NB4 (cell line): ENCODE data around the gene MCTP2.
A peak's percentile ranks its signal among the peaks of the same experiment; 100 is the strongest.

Experiments used
- DNase-seq: peaks from one replicate; pipeline ENCODE4 v3.0.0; 2010; ENCODE audit warnings: low read depth
- H3K4me3 ChIP-seq: one replicate; pipeline ENCODE4 v1.5.1; 2011; ENCODE audit warnings: mild to moderate bottlenecking, low read depth, low read length, moderate library complexity
- MYC ChIP-seq: IDR thresholded peaks from 2 replicates; pipeline ENCODE4 v1.6.1; 2011; ENCODE audit warnings: low read depth, low read length
- POLR2A ChIP-seq: IDR thresholded peaks from 2 replicates; pipeline ENCODE4 v1.6.1; 2011; ENCODE audit warnings: mild to moderate bottlenecking; ENCODE audit not compliant: insufficient read length; ENCODE audit errors: extremely low read depth
- TF ChIP-seq, protein P1 (sequence below): IDR thresholded peaks from 2 replicates; pipeline ENCODE4 v1.6.1; 2011; ENCODE audit warnings: low read depth, low read length
- TF ChIP-seq, protein P2 (sequence below): IDR thresholded peaks from one replicate; pipeline ENCODE4 v1.5.1; 2012; ENCODE audit warnings: low read depth, low read length

MCTP2 gene

DNA sequence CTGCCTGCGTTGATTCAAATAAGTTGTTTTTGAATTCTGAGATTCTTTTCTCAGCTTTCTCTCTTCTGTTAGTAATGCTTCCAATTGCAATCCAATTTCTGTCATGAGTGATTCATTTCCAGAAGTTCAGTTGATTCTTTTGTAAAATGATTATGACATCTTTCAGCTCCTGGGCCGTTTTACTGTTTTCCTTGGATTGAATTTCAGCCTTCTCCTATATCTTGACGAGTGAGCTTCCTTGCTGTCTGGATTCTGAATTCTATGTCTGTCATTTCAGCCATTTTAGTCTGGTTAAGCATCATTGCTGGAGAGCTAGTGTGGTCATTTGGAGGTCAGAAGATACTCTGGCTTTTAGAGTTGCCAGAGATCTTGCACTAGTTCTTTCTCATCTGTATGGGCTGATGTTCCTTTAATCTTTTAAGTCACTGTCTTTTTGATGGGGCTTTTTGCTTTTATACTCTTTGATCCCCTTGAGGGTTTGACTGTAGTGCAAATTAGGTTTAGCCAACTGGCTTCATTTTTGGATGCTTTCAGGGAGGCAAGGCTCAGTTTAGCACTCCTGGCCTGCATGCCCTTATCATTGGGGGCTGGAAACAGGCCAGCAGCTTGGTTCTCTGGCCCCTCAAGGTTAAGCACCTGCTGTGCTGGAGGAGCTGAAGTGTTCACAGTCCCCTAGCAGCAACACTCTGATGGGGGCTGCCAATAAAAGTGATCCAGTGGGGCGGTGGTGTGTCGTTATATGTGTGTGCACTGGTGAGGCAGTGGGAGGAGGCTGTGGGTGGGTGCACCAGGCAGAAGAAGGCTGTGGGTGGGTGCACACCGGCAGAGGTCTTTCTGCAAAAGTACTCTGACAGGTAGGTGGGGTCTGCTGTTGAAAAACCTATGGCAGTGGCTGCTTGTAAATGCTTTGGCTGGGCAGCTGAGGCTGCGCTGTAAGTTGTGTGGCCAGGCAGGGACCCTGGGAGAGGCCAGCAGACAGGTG is 51.2 kb downstream of the MCTP2 start:
- no peak overlapping the region for H3K4me3 ChIP-seq
- TF ChIP-seq, protein P1, sequence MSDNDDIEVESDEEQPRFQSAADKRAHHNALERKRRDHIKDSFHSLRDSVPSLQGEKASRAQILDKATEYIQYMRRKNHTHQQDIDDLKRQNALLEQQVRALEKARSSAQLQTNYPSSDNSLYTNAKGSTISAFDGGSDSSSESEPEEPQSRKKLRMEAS = no peak
- TF ChIP-seq, protein P2, sequence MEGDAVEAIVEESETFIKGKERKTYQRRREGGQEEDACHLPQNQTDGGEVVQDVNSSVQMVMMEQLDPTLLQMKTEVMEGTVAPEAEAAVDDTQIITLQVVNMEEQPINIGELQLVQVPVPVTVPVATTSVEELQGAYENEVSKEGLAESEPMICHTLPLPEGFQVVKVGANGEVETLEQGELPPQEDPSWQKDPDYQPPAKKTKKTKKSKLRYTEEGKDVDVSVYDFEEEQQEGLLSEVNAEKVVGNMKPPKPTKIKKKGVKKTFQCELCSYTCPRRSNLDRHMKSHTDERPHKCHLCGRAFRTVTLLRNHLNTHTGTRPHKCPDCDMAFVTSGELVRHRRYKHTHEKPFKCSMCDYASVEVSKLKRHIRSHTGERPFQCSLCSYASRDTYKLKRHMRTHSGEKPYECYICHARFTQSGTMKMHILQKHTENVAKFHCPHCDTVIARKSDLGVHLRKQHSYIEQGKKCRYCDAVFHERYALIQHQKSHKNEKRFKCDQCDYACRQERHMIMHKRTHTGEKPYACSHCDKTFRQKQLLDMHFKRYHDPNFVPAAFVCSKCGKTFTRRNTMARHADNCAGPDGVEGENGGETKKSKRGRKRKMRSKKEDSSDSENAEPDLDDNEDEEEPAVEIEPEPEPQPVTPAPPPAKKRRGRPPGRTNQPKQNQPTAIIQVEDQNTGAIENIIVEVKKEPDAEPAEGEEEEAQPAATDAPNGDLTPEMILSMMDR = no peak
- no peak for TF ChIP-seq POLR2A
- TF ChIP-seq MYC = no peak
- no peak for DNase-seq

DNA sequence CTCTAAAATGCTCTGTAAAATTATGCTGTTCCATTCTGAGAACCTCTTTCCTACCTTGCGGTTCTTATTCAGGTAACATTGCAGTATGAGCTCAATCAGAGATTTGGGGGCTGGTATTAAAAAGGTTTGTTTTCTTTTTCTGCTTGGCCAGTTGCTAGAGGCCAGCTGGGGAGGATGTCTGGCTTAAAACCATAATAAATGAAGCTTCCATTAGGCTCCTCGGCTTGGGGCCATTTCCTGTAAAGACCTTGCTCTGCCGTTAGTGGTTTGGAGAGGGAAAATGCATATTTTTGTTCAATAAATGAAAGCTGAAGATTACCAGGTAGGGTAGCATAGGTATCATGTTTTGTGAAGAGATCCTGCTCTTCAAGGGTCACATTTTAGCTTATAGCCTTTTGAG is 55.2 kb downstream of the MCTP2 start:
- H3K4me3 ChIP-seq = peak overlapping the region; percentile 45
- TF ChIP-seq POLR2A = no peak
- TF ChIP-seq, protein P2 = no peak
- TF ChIP-seq, protein P1 = no peak
- TF ChIP-seq MYC = no peak
- DNase-seq = peak; percentile 72

DNA sequence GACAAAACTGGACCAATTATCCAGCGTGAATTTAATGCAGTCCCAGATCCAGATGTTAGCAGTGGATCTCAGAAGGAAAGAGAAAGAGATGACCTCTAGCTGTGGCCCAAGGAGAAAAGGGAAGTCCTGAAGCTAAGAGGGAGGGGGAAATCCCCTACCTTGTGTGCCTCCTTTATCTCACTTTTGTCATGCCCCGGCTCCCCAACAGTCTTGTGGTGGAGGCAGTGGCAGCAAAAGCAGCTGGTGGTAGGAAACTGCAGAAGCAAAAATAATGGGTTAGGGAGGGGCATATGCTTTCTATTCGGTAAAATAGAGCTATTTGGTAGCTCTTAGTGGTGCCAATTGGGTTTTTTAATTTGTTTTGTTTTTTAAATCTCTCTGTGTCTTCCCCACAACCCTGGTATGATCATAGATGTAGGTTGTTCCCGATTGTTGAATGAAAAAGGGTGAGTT is 56.5 kb downstream of the MCTP2 start:
- TF ChIP-seq MYC (peak; percentile 77), POLR2A (peak; percentile 14)
- TF ChIP-seq, protein P2 = peak; percentile 25
- TF ChIP-seq, protein P1 = peak; percentile 66
- peak; percentile 96 for DNase-seq
- H3K4me3 ChIP-seq = peak overlapping the region; percentile 45

DNA sequence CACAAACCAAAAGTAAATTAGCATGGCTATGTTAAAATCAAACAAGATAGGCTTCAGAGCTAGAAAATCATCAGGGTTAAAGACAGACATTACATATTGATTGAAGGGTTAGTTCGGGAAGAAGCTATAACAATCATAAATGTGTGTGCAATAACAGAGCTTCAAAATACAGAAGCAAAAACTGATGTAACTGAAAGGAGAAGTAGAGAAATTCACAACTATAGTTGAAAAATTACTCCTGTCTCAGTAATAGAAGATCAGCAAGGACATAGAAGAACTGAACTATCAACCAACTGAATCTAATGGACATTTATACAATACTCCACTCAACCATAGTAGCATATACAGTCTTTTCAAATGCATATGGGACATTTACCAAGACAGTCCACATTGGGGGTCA is 59.4 kb downstream of the MCTP2 start:
- DNase-seq = no peak

DNA sequence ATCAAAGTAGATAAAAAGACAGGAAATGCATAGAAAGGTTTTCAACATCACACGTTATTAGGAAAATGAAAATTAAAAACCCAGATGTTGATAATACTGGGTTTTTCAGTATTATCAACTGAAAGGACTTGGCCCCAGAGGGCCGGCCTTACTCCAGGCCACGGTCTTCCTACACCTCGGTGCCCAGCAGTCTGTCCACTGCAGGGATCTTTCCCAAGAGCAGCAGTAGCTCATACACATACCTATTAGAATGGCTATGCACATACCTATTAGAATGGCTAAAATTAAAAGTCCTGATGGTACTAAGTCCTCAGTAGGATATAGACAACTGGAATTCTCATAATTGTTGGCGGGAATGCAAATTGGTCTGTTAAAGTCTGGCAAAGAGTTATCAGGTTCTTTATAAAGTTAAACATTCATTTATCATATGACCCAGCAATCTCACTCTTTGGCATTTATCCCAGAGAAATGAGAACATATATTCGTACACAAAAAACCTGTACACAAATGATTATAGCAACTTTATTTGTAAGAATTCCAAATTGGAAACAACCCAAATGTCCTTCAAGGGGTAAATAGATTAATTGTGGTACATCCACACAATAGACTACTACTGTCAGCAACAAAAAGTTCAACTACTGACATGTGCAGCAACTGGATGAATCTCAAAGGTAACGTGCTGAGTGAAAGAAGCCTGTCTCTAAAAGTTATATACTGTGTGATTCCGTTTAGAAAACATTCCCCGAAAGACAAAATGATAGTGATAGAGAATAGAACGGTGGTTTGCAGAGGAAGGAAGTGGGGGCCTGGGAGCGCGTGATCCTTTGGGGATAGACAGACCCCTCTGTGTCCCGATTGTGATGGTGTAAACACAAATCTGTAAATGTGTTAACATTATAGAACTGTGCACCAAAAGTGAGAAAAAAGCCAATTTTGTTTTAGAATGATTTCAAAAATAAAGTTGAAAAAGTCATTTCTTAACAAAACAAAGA is 62.3 kb downstream of the MCTP2 start:
- DNase-seq = no peak
- no peak overlapping the region for H3K4me3 ChIP-seq
- no peak for TF ChIP-seq POLR2A
- TF ChIP-seq, protein P2 = no peak
- TF ChIP-seq, protein P1 = no peak

More for the DNA sequence above, 59.4 kb downstream of the MCTP2 start:
- TF ChIP-seq, protein P1 = no peak
- TF ChIP-seq, protein P2 = no peak
- TF ChIP-seq POLR2A (no peak), MYC (no peak)
- no peak overlapping the region for H3K4me3 ChIP-seq
